ENCODE data around the gene C1QTNF5.

The C1QTNF5 gene

GRCh38 chr11:119295178-119295577 is 45.5 kb downstream of the C1QTNF5 start:
- no peak for DNase-seq (ENCODE audit: low spot score)

GRCh38 chr11:119293461-119293860 is 47.2 kb downstream of the C1QTNF5 start:
- no peak for DNase-seq (ENCODE audit: low spot score)

GRCh38 chr11:119290894-119291497 is 49.7 kb downstream of the C1QTNF5 start:
- DNase-seq (ENCODE audit: low spot score), result no peak
